Measurements from ENCODE around the gene DBH.
"Not testable (repeated sequence)": the region's sequence is repeated elsewhere in the genome, so short reads cannot be mapped to it uniquely, and the experiment has no call there.

Gene DBH

DNA sequence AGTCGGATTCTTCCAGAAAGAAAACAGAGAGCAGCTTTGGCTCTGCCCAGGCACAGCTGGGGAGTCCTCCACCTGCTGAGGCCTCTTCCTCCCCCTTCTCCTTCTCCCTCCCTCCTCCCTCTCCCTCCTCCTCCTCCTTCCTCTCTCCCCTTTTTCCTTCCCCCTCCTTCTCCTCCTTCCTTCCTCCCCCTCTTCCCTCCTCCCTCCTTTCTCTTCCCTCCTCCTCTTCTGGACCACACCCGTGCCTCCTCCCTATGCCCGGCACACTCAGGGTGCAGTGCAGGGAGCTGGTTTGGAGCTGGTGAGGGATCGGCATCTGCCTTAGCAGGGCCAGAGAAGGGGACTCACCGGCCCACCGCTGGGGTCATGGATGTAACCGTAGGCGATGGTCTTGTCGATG is 30.2 kb downstream of the DBH start:
- no peak for DNase-seq (ENCODE audit: low spot score)

DNA sequence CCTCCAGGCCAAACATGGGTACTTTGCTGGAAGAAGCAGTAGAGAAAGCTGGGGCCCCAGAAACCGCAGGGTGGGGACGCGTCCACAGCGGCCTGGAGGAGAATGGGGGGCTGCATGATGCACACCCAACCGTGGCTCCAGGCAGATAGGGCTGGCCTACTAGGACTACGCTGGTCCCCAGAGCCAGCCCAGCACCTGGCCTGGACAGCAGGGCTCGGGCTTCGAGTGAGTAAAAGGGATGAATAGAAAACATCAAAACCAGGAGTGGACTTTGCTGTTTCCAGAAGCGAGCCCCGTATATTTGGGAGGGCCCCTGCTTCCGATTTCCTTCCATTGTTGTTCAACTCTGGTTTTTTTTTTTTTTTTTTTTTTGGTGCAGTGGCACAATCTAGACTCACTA is 30.7 kb downstream of the DBH start:
- no peak for DNase-seq (ENCODE audit: low spot score)

DNA sequence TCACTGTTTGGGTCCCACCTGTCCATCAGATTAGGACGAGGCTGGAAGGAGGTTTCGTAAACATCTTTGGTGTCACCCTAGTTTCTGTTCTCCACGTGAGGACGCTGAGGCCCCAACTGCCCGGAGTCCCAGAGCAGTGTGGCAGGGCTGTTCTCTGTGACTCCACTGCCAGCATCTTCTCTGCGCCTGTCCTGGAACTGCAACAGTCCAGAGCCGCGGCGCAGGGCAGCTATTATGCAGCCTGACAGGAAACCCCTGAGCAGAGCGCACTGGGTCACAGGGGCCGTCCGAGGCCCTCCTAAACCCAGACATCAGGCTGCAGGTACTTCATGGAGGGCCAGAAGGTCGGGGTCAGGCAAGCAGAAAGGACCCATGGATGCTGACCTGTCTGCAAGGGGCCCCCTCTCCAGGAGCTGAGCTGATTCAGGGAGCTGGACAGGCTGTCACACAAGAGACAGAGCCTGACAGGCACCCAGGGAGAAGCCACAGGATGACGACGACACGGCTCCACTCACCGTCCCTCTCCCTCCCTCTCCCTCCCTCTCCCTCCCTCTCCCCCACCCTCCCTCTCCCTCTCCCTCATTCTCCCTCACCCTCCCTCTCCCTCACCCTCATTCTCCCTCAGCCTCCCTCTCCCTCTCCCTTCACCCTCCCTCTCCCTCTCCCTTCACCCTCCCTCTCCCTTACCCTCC is 31.7 kb downstream of the DBH start:
- DNase-seq (ENCODE audit: low spot score), result no peak

DNA sequence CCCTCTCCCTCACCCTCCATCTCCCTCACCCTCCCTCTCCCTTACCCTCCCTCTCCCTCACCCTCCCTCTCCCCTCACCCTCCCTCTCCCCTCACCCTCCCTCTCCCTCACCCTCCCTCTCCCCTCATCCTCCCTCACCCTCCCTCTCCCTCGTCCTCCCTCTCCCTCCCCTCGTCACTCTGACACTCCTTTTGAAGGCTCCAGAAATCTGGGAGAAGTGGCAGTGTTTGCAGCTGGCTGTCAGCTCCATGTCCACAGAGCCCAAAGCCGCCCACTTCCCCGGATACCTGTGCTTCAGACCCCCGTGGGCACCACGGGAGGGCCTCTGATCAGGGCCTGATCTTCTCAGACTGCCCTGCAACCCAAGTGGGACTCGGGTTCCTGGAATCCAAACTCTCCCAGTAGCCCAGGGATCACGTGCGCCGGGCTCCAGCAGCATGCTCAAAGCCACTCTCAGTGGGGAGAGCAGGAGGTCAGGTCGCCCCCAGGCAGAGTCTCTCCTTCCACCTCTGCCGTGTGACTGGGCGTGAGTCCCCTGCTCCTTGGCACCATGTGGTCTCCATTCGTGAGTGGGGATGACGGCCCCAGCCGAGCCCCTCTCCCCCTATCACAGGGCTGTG is 33.1 kb downstream of the DBH start:
- no peak for DNase-seq (ENCODE audit: low spot score)

DNA sequence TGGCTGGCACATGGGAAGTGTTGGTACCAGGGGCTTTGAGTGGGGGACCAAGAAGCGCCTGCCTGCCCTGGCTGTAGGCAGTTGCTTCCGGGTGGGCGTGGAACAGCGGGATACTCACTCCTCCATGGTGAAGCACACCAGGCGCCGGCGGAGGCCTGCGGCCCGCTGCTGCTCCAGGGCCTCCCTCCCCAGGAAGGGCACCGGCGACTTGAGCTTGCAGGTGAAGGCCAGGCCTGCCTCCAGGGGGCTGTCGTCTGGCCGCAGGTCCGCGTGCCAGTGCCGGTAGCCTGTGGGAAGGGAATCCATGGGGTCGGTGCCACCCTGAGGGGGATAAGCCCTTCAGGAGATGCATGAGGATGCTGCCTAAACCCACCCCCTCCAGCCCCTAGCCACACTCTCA is 34.3 kb downstream of the DBH start:
- DNase-seq (ENCODE audit: low spot score), result no peak

DNA sequence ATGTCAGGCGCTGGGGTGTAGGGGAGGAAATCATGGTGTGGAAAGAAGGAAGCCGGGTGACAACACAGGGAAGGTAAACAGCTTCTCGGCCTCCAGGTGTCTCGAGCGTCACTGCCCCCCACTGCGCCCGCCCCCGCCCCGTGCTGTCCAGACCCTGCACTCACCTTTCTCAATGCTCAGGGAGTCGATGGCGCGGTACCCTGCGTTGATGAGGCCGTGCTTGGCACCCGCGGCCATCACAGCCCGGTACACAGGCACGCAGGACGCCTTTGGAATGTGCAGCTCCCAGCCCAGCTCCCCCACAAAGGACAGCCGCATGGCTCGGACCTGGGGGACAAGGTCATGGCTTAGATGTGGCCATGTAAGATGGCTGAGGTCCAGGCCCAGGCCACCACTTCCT is 35.2 kb downstream of the DBH start:
- DNase-seq (ENCODE audit: low spot score), result no peak

DNA sequence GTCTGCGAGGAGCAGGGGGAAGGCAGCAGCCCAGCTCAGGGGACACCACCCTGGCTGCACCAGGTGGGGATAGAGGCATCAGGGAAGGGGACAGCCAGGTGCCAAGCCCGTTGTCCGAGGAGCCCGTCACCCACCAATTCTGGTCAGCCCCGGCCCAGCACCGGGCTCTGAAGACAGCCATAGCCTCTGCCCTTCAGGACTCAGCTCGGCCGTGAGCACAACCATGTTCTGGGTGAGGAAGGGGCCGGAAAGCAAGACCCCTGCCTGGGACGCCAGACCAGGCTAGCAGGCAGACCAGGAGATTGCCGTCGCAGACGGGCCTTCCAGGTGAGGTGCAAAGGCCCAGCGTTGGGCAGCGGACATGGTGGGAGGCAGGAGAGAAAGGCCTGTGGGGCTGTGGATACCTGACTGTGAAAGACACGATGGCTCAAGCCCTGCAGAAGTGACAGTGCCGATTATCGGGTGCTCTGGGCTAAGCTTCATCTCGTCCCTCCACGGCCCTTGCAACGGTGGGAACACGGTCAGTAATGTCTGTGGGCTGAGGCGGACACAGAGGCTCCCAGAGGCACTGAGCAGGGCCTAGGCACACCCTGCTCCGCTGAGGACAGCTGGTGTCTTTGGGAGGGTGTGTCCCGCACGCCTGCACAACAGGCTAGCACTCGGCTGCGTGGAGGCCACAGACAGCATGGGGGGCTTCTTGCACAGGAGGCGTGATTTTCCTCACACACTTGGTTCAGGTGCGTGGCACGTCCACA is 36.5 kb downstream of the DBH start:
- DNase-seq (ENCODE audit: low spot score), result no peak

DNA sequence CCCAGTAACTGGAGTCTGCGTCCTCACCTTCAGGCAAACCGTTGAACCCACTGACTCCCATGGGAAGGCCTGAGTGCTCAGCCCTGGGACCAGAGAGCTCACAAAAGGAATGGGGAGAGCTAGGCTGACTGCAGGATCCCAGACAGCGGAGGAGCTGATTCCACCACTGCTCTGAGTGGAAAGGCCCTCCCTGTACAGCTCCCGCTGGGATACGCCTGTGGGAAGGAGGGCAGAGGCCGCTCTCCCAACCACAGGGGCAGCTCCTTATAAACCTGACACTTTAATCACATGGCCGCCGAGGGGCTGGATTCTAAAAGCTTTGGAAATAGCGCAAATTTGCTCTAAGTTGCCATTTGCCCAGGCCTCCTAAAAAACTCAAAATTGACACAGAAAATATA is 37.1 kb downstream of the DBH start:
- DNase-seq (ENCODE audit: low spot score), result no peak

DNA sequence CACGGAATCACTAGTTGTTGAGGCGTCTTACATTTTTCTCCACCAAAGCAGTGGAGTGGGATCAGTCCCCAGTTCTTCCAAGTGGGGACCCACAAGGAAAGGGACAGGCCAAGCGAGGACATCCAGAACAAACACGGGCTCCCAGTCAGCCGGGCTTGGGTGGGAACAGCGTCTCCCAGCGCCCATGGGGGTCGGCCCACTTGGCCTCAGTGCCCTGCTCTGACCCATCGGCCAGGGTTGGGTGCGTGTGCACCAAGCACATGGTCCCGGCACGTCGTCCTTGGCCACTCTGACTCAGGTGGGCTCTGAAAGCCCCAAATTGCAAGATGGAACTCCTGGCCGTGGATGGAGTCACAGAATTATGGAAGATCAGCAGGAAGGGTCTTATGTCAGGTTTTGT is 37.9 kb downstream of the DBH start:
- no peak for DNase-seq (ENCODE audit: low spot score)

DNA sequence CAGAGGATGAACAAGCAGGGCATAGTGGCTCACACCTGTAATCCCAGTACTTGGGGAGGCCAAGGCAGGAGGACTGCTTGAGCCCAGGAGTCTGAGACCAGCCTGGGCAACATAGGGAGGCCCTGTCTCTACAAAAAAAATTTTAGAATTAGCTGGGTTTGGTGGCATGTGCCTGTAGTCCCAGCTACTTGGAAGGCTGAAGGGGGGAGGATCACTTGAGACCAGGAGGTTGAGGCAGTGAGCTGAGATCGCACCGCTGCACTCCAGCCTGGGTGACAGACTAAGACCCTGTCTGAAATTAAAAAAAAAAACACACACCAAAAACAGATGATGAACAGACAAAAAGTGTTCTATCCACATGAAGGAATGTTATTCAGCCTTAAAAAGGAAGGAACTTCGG is 39.6 kb downstream of the DBH start:
- not testable (repeated sequence) for DNase-seq (ENCODE audit: low spot score)

DNA sequence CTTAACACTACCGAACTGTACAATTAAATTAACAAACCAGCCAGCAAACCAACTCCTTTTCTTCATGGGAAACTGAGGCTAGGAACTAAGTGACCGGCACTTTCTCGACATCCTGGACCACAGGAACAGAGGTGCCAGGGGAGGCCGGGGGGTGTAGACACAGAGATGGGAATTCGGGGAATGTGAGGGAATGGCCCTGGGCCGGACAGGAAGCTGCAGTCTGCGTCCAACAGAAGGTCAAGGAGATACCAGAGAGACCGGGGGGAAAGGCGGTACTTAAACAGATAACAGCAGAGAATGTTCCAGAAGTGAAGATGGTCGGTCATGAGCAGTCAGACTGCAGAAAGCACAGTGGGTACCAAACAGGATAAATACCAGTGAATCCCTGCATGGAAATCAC is 40.3 kb downstream of the DBH start:
- DNase-seq (ENCODE audit: low spot score), result no peak

DNA sequence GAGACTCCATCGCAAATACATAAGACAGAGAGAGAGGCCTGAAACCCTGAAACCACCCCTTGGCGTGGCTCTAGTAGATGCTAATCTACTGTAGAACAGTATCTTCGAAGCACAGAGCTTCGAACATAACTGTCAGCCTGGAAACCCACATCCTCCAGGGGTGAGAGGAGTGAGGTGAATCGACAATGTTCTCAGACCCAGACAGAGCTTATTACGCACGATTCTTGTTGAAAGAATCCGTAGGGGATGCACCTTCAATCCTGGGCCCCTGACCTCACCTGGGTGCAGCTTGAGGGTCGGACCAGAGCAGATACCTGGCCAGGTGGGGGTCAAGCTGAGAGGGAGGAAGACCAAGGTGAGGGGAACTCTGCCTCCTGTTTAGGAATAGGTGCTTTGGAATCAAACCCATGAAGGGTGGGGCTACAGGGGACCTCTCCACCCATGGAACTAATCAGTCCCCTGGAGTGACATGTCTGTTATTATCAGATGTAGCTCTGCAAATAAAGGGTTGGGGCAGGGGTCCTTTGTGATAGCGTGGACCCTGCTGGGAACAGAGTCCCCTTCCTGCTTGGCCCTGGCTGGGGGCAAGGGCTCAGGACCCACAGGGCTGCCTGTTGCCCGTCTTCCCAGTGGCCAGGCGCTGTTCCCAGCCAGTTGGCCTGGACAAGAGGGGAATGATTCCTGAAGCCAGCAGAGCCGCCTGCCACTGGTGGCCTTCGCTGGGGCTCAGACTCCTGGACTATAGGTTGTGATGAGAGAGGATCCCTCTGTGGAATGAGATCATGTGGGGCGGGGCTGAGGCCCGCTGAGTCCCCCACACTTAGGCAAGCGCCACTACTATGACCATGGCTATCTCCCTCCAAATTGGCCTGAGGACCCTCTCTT is 41.2 kb downstream of the DBH start:
- DNase-seq (ENCODE audit: low spot score), result no peak

DNA sequence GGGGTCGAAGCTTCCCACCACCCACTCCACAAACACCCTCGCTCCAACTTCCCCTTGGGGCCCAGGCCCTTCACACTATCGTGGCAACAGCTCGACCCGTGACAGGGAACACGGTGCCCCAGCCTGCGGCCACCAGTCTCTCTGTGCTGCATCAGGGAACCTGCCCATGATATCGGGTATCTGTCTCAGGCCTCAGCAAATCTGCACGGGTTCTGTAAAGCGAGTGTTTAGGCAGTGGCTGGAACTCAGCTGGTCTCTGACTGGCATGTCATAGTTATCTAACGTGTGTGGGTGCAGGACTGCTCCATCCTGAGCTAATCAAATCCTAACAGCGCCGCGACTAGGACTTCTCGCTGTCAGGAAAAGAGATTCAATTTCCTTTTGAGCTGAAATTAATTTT is 42.9 kb downstream of the DBH start:
- no peak for DNase-seq (ENCODE audit: low spot score)

DNA sequence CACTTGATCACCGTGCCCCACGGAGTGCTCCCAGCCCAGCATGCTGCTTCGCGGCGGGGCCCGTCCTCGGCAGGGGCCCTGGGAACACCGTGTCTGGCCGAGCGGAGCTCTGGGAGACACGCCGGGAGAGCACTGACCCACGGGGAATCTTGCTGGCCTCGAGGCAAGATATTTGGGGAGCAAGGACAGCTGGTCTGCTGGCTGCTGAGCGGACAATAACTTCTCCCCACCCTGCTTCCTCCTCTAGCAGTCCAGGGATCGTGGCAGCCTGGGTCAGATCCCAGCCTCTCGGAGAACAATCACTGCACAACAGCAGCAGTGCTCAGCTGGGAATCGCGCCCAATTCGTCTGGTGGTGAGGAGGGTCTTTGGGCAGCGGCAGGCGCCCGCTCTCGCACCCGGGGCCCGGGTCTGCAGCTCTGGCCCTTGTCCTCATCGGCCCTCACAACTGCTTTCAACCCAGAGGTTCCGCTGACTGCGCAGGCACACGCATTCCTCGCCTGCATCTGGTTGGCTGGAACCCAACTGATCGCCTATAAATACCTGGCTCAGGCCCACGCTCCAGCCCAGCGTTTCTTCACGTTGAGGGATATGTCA is 43.4 kb downstream of the DBH start:
- no peak for DNase-seq (ENCODE audit: low spot score)

DNA sequence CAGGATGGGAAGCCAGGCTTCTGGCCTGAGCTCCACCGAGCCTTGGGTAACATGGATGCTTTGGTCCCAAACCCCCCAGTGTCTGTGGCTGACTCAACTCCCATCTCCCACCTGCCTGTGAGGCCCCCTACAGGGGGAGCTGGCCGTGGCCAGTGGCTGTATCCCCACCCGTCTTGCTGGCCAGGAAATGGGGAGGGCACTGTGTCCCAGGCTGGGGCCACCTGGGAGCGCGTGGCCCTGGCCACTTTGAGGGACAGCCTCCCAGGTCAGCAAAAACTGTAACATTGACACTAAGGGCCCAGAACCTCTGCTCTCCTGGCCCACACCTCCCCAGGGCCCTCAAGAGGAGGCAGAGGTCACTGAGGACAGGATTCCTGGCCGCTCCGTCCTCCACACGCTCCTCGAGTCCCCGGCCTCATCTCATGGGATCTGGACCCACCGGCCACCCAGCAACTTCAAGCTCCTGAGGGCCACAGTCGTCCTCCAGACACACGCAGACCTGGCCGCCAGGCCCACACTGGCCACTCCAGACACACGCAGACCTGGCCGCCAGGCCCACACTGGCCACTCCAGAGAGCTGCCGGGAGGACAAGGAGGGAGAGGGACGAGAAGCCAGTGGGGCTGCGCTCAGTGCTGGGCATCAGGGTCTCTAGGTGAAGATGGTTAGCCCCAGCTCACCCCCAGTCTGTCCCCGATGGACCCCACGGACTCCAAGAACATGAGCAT is 44.2 kb downstream of the DBH start:
- DNase-seq (ENCODE audit: low spot score), result no peak

DNA sequence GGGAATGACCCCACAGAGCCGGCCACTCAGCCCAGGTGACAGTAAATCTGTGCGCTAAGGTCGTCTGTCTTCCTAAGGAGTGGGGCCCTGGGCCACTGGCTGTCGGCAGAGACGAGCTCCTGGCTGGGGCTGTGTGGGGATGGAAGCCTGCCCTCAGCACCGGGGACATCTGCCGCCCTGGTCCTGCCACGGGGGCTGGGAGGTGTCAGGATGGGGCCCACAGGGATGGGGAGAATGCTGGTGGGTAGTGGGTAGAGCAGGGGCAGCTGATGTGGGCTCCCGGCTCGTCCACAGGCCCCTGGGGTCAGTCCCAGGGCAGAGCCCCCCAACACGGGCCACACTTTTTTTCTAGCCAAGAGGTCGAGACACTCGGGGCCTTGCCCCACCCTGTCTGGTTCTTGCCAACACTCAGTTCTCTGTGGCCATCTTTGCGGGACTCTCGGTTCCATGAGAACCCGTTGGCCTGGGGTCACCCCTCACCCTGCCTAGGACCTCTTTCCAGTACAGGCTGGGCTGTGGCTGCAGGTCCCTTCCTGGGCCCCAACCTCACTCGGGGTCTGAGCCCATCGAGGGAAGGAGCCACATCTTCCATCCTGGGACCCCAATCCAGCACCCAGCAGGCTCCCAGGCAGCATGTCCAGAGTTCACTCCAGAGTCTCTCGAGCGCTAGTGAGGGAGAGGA is 45.0 kb downstream of the DBH start:
- no peak for DNase-seq (ENCODE audit: low spot score)

DNA sequence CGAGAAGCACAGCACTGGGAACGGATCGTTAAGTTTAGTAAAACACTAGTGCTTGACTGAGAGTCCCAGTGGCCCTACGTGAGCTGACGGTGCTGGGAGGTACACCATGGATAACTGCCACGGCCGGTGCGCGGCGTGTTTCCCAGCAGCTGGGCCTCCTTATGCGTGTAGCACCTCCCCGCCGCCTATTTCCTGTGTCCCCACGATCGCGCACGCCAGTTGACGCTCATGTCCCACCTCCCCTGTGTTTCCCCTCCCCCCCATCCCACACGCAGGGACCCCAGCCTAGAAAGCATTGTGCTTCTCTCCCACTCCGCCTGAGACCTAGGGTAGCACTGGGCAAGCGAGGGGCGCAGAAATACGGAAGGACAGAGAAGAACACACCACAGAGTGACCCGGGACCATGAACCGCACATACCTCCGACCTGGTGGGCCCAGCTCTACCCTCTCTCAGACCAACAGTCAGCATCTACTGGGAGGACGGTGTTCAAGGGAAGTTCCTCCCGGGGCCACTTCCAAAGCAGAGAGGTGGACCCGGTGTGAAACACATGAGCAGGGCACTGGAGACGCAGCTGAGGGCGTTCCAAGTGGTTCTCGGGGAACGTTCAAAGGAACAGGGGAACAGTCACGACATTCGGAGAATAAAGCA is 45.6 kb downstream of the DBH start:
- no peak for DNase-seq (ENCODE audit: low spot score)

DNA sequence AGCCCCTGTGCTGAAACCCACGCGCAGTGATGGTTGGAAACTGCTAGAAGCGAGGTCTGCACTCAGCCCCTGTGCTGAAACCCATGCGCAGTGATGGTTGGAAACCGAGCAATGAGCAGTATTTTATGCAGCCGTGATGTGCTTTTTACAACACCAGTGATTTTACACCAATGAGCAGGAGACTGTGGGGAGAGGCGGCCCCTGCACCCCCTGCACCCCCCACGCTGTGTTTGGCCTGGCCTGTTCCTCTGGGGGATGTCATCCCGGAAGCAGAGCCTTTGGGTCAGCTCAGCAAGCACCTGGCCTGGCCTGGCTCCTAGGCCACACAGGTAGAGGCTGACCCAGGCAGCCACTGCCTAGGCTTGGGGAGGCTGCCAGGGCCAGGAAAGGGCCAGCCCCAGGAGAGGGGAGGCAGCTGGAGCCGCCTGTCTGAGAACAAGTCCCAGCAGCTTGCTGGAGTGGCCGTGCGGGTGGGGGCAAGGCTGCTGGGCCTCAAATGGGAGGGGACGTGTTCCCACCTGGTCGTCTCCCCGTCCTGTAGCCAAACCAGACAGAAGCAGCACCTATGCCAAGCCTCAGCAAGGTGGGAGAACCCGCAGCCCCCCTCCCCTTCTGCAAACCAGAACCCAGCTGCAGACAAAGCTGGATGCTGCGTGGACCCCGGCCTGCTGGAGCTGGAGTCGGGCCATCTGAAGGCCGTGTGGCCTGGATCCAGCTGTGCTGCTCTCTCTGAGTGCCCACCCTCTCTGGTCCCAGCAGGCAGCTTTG is 46.8 kb downstream of the DBH start:
- DNase-seq (ENCODE audit: low spot score), result no peak

DNA sequence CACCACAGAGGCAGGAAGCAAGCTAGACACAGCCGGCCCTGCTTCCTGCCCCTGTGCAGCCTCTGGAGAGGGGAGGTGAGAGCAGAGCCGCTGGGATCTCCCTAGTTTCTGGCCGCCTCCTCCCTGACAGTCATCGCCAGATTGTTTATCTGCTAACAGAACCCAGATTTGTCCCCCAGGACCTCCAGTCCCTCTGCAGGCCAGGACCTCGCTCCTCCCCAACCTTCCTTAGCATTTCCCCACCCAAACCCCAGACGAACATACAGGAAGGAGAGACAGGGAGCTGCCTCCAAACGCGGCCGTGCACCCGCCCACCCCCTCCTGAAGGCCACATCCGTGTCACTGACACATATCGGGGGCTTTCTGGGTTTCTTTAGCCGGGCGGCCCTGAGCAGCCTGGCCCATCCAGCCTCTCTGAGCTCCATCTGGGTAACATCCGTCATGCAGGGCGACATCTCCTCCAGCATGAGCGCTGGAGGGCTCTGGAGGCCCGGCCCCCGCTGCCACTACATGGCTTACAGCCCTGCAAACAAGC is 47.5 kb downstream of the DBH start:
- no peak for DNase-seq (ENCODE audit: low spot score)
